Calu3 (cell line): ENCODE measurements around the gene SLC16A10. TPM values are rescaled to one million over a fixed set of nuclear protein-coding genes. Genes with fewer than 3 reads are reported as not detected.

Experiments used
- BruUV-seq: library from RNA; stranded (reverse); fragments of 400-500 nt; replicated peaks from 2 replicates; lab custom pipeline; 2021; lab: Mats Ljungman, UMichigan
- CTCF ChIA-PET: fragments of 300-600 bp; sonication (Branson Sonifier 250); formaldehyde crosslinking; loops from one replicate; lab custom pipeline; 2022; ENCODE audit warnings: antibody characterized with exemption; lab: Charles Lee
- DNase-seq: peaks from one replicate; pipeline ENCODE4 v3.0.0; 2022
- H3K27ac Mint-ChIP-seq: one replicate; pipeline ENCODE4 v1.8.0; 2022; ENCODE audit warnings: mixed read lengths; ENCODE audit not compliant: unreplicated experiment
- H3K27me3 Mint-ChIP-seq: one replicate; pipeline ENCODE4 v1.8.0; 2022; ENCODE audit warnings: mixed read lengths; ENCODE audit not compliant: unreplicated experiment
- H3K36me3 Mint-ChIP-seq: one replicate; pipeline ENCODE4 v1.8.0; 2022; ENCODE audit warnings: mild to moderate bottlenecking, moderate library complexity, mixed read lengths; ENCODE audit not compliant: insufficient read depth, unreplicated experiment
- H3K4me1 Mint-ChIP-seq: one replicate; pipeline ENCODE4 v1.8.0; 2022; ENCODE audit warnings: mild to moderate bottlenecking, low read depth, mixed read lengths; ENCODE audit not compliant: unreplicated experiment
- H3K4me3 Mint-ChIP-seq: one replicate; pipeline ENCODE4 v1.8.0; 2022; ENCODE audit warnings: mild to moderate bottlenecking, low read depth, moderate library complexity, mixed read lengths; ENCODE audit not compliant: unreplicated experiment
- H3K9me3 Mint-ChIP-seq: one replicate; pipeline ENCODE4 v1.8.0; 2022; ENCODE audit warnings: low read depth, mixed read lengths; ENCODE audit not compliant: unreplicated experiment
- intact Hi-C: fragments of 100-400 bp; cut with micrococcal nuclease; formaldehyde crosslinking; loops from one replicate; pipeline ENCODE4 v1.10.0; 2022; ENCODE audit not compliant: unreplicated experiment
- total RNA-seq: library from RNA; stranded (reverse); gene quantifications from 2 replicates; pipeline ENCODE4 v1.2.3, GENCODE V29; 2022
- TF ChIP-seq, protein P1 (sequence below): fragments of 200-600 bp; IDR thresholded peaks from one replicate; pipeline ENCODE4 v1.8.0; 2022; ENCODE audit warnings: antibody characterized with exemption; ENCODE audit not compliant: unreplicated experiment

SLC16A10 gene
- total RNA-seq, 1 experiment from 2014 or later, result 2.6 TPM

DNA sequence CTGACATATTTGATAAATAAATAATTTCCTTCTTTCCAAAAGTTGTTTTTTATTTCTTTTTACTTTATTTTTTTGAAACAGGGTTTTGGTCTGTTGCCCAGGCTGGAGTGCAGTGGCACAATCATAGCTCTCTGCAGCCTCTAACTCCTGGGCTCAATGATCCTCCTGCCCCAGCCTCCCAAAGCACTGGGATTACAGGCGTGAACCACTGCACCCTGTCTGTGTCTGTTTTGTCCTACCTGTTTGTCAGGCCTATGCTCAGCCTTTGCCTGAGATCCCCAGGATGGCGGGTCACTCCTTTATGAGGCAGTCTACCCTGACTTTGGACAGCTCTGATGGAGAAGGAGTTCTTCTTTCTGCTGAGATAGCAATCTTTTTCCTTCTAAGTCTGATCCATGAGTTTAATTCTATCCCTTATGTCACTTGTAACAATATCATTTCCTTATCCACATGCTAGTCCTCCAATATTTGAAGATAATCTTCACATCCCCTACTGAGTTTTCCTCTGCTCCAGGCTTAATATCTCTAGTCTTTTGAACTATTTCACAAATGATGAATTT lies 14.4 kb upstream of the SLC16A10 start:
- BruUV-seq, result no TSS peak
- Mint-ChIP-seq H3K27ac (no peak overlapping the region), H3K4me3 (no peak overlapping the region), H3K36me3 (no peaks in the 10 kb centered on the region), H3K27me3 (no peaks in the 10 kb centered on the region), H3K9me3 (no peaks in the 10 kb centered on the region), H3K4me1 (peaks cover 9% of the 10 kb centered on the region)
- TF ChIP-seq, protein P1, sequence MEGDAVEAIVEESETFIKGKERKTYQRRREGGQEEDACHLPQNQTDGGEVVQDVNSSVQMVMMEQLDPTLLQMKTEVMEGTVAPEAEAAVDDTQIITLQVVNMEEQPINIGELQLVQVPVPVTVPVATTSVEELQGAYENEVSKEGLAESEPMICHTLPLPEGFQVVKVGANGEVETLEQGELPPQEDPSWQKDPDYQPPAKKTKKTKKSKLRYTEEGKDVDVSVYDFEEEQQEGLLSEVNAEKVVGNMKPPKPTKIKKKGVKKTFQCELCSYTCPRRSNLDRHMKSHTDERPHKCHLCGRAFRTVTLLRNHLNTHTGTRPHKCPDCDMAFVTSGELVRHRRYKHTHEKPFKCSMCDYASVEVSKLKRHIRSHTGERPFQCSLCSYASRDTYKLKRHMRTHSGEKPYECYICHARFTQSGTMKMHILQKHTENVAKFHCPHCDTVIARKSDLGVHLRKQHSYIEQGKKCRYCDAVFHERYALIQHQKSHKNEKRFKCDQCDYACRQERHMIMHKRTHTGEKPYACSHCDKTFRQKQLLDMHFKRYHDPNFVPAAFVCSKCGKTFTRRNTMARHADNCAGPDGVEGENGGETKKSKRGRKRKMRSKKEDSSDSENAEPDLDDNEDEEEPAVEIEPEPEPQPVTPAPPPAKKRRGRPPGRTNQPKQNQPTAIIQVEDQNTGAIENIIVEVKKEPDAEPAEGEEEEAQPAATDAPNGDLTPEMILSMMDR, result no peak
- intact Hi-C loops, result no loop called here
- DNase-seq, result no peak
- CTCF ChIA-PET, result interaction anchor here (0.7 kb wide), 1 partner anchor 858 kb away, joined by 3 read pairs; no protein-coding TSS in a partner anchor

DNA sequence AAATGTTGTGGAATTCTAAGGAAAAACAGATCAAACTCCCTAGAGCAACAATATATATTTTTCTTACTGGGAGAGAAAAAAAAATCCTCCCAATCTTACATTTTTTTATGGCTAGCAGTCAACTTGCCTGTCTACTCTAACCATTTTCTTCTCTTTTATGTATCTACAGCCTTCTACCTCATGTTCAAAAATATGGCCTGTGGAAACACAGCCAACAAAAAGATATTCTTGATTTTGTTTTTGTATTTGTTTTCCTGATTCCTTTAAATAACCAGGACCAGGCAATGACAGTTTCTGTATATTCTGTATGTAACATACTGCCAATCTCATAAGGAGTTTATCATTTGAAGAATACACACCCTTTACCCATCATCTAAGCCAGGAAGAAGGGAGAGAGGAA lies 13.0 kb upstream of the SLC16A10 start:
- no peaks in the 10 kb centered on the region for H3K27me3 Mint-ChIP-seq
- no peaks in the 10 kb centered on the region for H3K36me3 Mint-ChIP-seq
- TF ChIP-seq, protein P1, result no peak
- intact Hi-C loops, result no loop called here
- no peaks in the 10 kb centered on the region for H3K4me1 Mint-ChIP-seq
- no peak overlapping the region for H3K27ac Mint-ChIP-seq
- no peak overlapping the region for H3K4me3 Mint-ChIP-seq
- no TSS peak for BruUV-seq
- DNase-seq, result no peak
- CTCF ChIA-PET, result no interaction called here
- no peaks in the 10 kb centered on the region for H3K9me3 Mint-ChIP-seq

DNA sequence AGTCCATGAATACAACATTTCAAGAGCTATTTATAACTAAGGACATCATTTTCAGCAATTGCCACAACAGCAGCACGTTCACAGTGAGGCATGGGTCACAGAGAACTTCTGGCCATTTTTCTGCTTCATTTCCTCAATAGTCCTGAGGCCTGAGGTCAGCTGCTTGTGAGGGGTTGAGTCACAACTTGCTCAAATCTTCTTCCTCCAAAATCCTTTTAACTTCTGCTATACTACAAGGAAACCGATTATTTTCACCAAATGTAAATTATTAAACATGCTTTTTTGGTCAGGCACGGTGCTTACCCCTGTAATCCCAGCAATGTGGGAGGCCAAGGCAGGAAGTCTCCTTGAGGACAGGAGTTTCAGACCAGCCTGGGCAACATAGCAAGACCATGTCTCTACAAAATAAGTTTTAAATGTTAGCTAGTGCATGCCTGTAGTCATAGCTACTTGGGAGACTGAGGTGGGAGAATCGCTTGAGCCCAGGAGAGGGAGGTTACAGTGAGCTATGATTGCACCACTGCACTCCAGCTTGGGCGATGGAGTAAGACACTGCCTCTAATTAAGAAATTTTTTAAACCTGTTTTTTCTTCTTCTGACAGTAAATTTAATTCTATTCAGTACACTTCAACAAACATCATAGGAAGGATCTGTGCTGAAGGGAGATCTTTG lies 11.1 kb upstream of the SLC16A10 start:
- peak; percentile 22 for DNase-seq
- no peaks in the 10 kb centered on the region for H3K27me3 Mint-ChIP-seq
- H3K27ac Mint-ChIP-seq, result no peak overlapping the region
- TF ChIP-seq, protein P1, result no peak
- H3K4me1 Mint-ChIP-seq, result no peaks in the 10 kb centered on the region
- CTCF ChIA-PET, result interaction anchor here (0.7 kb wide), 1 partner anchor 159 kb away, joined by 3 read pairs; no protein-coding TSS in a partner anchor
- no peaks in the 10 kb centered on the region for H3K9me3 Mint-ChIP-seq
- BruUV-seq, result no TSS peak
- H3K4me3 Mint-ChIP-seq, result no peak overlapping the region
- intact Hi-C loops, result no loop called here
- H3K36me3 Mint-ChIP-seq, result no peaks in the 10 kb centered on the region

DNA sequence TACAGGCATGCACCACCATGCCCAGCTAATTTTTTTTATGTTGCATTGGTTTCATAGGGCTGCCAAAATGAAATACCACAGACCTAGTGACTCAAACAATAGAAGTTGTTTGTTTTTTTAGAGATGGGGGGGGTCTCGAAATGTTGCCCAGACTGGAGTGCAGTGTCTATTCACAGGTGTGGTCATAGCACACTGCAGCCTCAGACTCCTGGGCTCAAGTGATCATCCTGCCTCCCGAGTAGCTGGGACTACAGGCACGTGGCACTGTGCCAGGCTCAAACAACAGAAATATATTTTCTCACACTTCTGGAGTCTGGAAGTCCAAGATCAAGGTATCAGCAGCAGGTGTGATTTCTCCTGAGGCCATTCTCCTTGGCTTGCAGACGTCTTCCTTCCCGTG lies 6.6 kb upstream of the SLC16A10 start:
- no peaks in the 10 kb centered on the region for H3K4me1 Mint-ChIP-seq
- TF ChIP-seq, protein P1, result no peak
- BruUV-seq, result no TSS peak
- H3K36me3 Mint-ChIP-seq, result no peaks in the 10 kb centered on the region
- DNase-seq, result no peak
- CTCF ChIA-PET, result no interaction called here
- H3K9me3 Mint-ChIP-seq, result no peaks in the 10 kb centered on the region
- no peaks in the 10 kb centered on the region for H3K27me3 Mint-ChIP-seq
- H3K4me3 Mint-ChIP-seq, result no peak overlapping the region
- H3K27ac Mint-ChIP-seq, result no peak overlapping the region
- intact Hi-C loops, result no loop called here
